NCI-H2171 (cell line): ENCODE data around the gene BTG1.

Source experiments
- DNase-seq: peaks from one replicate; lab custom pipeline; 2025; lab: John Stamatoyannopoulos, UW

Gene BTG1

GRCh38 chr12:92145731-92146496, at the start of gene BTG1:
Gene BTG1 (minus strand): TSS chr12:92145846. CDS start chr12:92145535, 311 bp downstream.
- DNase-seq = peak; percentile 98

DNA sequence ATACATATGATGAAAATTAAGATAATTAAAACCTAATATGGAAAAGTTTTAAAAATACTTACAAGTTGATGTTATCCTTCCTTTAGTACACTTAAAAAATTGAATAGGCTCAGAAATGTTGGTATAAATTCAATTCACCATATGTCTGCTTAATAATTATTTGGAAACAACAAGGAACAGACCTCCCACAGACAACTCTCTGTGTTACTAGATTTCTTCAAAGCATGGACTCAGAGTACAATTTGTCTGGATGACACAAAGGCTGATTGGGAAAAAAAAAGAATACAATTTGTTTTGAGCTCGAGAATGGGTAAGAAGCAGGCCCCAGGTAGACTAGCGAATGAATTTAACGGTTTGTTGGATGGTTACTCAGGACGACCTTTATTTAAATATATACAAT, 48.9 kb upstream of the BTG1 start:
- no peak for DNase-seq

- peak; percentile 36 for DNase-seq
Measured at GRCh38 chr12:92193846-92194245, 48.2 kb upstream of the BTG1 start.

GRCh38 chr12:92193063-92193462, 47.4 kb upstream of the BTG1 start:
- no peak for DNase-seq

DNA sequence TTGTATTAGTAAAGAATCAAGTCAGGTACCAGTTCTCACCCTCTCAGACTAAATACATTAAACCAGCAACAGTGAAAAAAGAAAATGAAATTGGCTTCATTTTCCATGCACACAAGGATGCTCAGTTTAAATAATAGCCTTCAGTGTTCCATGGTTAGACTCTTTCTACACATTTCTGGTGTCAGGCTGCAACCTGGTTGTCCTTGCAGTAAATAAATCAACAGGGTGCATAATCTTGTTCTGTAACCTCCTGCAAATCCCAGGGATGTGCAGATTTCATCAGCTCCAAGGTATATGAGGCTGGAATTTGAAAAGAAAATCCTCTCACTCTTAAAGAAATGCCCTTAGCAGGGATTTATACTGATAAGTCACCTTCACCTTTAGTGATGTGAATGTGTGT, 46.7 kb upstream of the BTG1 start:
- no peak for DNase-seq

DNA sequence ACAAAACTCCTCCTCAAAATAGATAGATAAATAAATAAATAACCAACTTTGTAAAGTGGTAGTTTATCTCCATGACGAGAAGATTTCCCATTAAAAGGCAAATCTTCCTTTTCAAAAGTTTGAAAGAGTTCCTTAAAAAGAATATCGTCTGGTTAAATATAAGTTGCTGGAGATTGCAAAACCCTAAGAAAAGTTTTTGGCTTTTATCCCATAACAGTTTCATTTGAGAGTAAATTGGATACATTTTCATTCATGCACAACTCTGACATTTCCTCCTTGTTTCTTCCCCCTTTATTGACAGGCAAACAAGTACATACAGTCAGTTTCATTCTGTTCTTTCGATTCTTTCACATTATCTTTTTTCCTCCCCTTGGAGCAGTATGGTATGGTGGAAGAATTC, 45.4 kb upstream of the BTG1 start:
- no peak for DNase-seq

- no peak for DNase-seq
Measured at GRCh38 chr12:92188517-92189188, 43.0 kb upstream of the BTG1 start.

DNA sequence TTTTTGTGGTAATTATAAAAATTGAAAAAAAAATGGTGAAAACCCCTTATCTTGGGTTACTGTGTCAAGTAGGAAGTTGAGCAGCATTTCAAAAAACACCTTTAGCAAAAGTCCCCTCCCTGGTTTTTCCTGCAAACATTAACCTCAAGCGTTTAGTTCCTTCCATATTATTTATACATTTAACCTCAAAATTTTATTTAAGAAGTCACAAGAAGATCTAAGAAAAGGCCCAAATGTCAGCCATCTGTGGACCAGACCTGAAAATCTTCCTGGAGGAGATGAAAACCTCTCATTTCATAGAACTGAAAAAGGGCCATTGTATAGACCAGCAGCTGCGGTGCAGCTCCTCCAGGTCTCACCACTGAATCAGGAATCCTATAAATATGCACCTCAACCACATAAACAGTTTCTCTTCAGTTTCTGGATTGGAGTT, 40.4 kb upstream of the BTG1 start:
- no peak for DNase-seq

DNA sequence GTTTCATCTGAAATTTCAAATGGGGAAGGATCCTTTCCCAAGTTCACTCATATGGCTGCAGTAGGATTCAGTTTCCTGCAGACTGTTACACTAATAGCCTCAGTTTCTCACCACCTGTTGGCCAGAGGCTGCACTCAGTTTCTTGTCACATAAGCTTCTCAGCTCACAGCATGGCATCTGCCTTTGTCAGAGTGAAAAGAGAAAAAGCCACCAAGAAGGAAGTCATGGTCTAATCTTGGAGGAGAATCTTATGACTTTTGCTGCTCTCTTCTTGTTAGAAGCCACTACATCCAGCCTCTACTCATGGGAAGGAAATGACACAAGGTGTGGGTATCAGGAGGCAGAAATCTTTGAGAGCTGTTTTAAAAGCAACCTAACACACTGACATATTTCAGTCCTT, 39.4 kb upstream of the BTG1 start:
- DNase-seq = no peak

DNA sequence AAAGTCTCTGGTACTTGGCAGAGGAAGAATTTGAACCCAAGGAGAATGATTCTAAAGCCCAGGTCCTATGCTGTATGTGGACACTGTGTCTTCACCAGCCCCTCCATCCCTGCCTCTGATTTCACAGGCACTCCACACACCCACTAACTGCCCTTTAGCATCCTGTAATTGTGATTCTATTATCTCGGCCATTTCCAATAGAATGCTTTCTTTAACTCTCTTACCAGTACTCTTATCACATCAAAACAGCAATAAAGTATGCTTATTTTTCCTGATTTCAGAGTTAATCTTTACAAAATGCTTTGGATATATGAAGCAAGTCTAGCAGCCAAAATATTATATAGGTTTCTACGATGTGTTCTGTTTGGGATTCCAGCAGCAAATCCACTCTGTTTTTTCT, 37.9 kb upstream of the BTG1 start:
- no peak for DNase-seq

GRCh38 chr12:92178340-92178739, 32.7 kb upstream of the BTG1 start:
- DNase-seq = no peak

GRCh38 chr12:92176646-92177045, 31.0 kb upstream of the BTG1 start:
- no peak for DNase-seq

DNA sequence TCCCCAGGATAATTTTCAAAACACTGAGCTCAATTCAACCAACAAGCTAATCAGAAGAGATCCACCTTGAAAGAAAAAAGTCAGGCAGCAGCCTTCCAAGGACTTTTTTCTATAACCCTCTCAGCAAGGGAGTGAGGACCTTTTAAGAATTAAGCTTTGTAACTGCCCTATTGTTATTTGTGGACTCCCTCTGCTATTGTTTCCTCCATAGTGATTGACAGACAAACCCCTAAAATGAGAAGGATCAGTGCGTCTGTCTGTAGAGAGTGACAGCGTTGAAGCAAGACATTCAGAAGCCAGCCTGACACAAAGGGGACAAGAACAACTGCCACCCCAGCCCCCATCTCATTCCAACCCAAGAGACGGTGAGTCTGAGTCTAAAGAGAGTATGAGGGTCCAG, 30.3 kb upstream of the BTG1 start:
- no peak for DNase-seq

GRCh38 chr12:92170050-92170449, 24.4 kb upstream of the BTG1 start:
- no peak for DNase-seq

- no peak for DNase-seq
Measured at GRCh38 chr12:92167075-92167474, 21.4 kb upstream of the BTG1 start.

DNA sequence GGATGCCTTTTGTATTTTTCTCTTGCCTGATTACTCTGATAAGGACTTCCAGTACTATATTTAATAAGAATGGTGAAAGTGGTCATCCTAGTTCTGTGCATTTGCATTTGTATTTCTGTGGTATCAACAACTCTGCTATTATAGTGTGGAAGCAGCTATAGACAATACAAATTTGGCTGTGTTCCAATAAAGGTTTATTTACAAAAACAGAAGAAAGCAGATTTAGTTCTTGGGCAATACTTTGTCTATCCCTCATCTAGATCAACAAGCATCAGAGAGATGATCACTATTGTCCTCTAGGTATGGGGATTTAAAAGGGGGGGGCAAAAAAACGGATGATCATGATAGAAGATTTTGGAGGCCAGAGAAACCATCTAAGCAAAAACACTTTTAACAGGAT, 19.1 kb upstream of the BTG1 start:
- no peak for DNase-seq

- no peak for DNase-seq
Measured at GRCh38 chr12:92162079-92162478, 16.4 kb upstream of the BTG1 start.

DNA sequence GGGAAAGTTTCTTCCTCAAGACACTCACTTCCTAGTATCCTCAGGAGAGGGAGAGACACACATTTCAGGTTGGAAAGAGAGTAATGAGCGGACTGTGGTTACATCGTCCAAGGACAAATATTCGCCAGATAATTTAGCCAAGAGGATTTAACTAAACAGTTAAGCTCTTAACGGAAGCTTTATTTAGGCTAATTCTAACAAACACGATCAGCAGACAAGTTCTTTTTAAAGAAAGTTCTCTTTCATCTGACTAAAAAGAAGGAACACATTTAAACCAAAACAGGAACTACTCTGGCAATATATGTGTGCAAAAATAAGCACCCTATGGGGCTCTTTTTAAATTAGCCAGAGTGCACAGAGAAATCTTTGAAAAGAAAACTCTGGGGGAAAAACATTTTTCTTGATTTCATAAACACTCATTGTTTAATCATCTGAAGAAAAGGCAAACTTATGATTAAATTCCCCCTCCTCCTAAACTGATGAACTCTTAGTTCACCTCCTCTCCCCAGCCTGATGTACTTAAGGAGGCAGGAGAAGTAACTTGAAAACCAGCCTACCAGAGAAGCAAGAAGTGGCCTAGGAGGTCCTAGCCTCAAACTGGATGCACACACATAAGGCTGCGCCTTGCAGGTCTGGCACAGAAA, 13.3 kb upstream of the BTG1 start:
- no peak for DNase-seq

DNA sequence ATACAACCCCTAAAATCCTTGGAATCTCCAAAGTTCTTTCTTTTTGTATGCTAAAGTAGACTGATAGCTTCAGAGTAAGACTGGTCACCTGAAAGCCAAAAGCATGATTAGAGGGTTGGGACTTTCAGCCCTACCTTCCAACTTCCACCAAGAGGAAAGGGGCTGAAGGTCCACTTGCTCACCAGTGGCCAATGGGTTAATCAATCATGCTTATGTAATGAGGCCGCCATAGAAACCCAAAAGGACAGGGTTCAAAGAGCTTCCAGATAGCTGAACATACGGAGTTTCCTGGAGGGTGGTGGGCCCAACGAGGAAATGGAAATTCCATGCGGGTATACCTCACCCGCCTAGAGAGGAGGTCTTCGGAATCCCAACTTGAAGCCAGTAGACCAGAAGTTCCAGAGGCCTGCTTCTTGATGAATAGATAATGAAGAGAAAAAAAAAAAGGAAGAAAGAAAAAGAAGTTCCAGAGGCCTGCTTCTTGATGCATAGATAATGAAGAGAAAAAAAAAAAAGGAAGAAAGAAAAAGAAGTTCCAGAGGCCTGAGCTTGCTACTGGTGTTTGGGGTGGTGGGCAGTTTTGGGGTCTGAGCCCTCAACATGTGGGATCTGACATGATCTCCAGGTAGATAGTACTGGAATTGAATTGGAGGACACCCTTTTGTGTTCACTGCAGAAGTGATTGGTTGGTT, 11.2 kb upstream of the BTG1 start:
- no peak for DNase-seq

- no peak for DNase-seq
Measured at GRCh38 chr12:92156139-92156538, 10.5 kb upstream of the BTG1 start.

DNA sequence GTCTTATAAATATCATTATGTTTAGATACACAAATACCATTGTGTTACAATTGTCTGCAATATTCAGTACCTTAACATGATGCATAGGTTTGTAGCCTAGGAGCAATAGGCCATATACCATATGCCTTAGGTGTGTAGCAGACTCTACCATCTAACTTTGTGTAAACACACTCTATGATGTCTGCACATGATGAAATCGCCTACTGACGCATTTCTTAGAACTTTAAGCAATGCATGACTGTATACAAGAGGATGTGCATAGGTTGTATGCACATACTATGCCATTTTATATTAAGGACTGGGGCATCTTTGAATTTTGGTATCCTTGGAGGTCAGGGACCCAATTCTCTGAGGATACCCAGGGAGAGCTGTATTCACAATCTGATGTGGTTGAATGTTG, 10.1 kb upstream of the BTG1 start:
- no peak for DNase-seq

DNA sequence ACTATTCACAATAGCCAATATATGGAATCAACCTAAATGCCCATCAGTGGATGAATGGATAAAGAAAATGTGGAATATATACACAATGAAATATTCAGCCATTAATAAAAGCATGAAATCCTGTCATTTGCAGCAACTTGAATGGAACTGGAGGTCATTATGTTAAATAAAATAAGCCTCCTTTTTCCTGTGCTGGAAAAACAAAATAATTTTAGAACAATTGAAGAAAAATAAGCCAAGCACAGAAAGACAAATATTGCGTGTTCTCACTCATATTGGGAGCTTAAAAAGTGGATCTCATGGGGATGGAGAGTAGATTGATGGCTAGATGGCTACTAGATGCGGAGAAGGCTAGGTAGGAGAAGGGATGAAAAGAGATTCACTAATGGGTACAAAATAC, 6.3 kb upstream of the BTG1 start:
- DNase-seq = no peak

GRCh38 chr12:92149563-92149962, 3.9 kb upstream of the BTG1 start:
- DNase-seq = no peak
